H1 (cell line): ENCODE measurements around the gene PAQR5. TPM values are rescaled to one million over a fixed set of nuclear protein-coding genes. Genes with fewer than 3 reads are reported as not detected.

Experiments used
- CHD1 ChIP-seq: IDR thresholded peaks from 2 replicates; pipeline ENCODE4 v1.6.1; 2012; ENCODE audit warnings: low read depth, low read length, improper control_type of control experiment
- CHD7 ChIP-seq: fragments of 300-600 bp; sonication (generic); IDR thresholded peaks from 2 replicates; pipeline ENCODE4 v1.7.1; 2012; ENCODE audit warnings: low read length, moderate library complexity, mild to moderate bottlenecking, inconsistent platforms; ENCODE audit not compliant: insufficient replicate concordance
- EZH2 ChIP-seq: fragments of 200-600 bp; sonication (generic); IDR thresholded peaks from 2 replicates; pipeline ENCODE4 v1.7.1; 2012; ENCODE audit warnings: low read depth, mild to moderate bottlenecking, moderate library complexity, low read length, inconsistent platforms; ENCODE audit not compliant: severe bottlenecking
- MAFK ChIP-seq: IDR thresholded peaks from 2 replicates; pipeline ENCODE4 v1.6.1; 2012; ENCODE audit warnings: low read depth, mild to moderate bottlenecking, improper control_type of control experiment, low read length
- NRF1 ChIP-seq: IDR thresholded peaks from 2 replicates; pipeline ENCODE4 v1.6.1; 2011; ENCODE audit warnings: mild to moderate bottlenecking, low read depth, low read length, improper control_type of control experiment
- RAD21 ChIP-seq, 2 experiments: IDR thresholded peaks in 1 of 2; conservative IDR thresholded peaks in 1 of 2; 2 replicates each; pipeline ENCODE4 v1.6.1; 2011; ENCODE audit warnings: low read depth in 2 of 2, low read length in 2 of 2, improper control_type of control experiment in 1 of 2, inconsistent platforms in 1 of 2, mild to moderate bottlenecking in 1 of 2, moderate library complexity in 1 of 2
- RFX5 ChIP-seq: IDR thresholded peaks from 2 replicates; pipeline ENCODE4 v1.6.1; 2011; ENCODE audit warnings: low read depth, low read length, improper control_type of control experiment, borderline replicate concordance
- polyA plus RNA-seq, 7 experiments: library from polyadenylated mRNA; depleted of rRNA in 3 of 7; stranded (reverse) in 5 of 7; unstranded in 2 of 7; fragments of >200 nt in 5 of 7; fragments of 200-250 nt in 2 of 7; gene quantifications; 1 replicate in 5 of 7; 2 replicates in 1 of 7; 4 replicates in 1 of 7; pipeline versions ENCODE4 v1.2.1 to v1.2.3, GENCODE V29; 2011 to 2013; ENCODE audit warnings: missing spikeins in 2 of 7, mixed read lengths in 2 of 7
- total RNA-seq: library from RNA; stranded (reverse); fragmentation: NEBNext Ultra II Directional; extraction: Animal tissue kit (Norgen Biotek cat#: 25700); gene quantifications from 2 replicates; pipeline ENCODE4 v1.2.1, GENCODE V29; 2021

Gene PAQR5
- total and polyA plus RNA-seq, 2 of the 8 experiments (the other 6 are each of a cell fraction or from before 2014, with no cell fraction given), result 8.7 to 18.1 TPM

- TF ChIP-seq CHD7, result no peak
- TF ChIP-seq RAD21 (IDR thresholded peaks at IDR 0.05 in 1 of 2, conservative IDR thresholded peaks at IDR 0.05 in 1 of 2; ENCODE audit: low read depth in 2 of 2, low read length in 2 of 2), result no peak
- TF ChIP-seq EZH2, result no peak
- no peak for TF ChIP-seq RFX5
- TF ChIP-seq MAFK, result no peak
- TF ChIP-seq CHD1, result no peak
- TF ChIP-seq NRF1, result no peak
Measured at GRCh38 chr15:69377216-69377970, 78.7 kb downstream of the PAQR5 start (continued).
